ENCODE data around the gene BIN2. TPM values are rescaled to one million over a fixed set of nuclear protein-coding genes. Genes with fewer than 3 reads are reported as not detected.
"Not testable (repeated sequence)": the region's sequence is repeated elsewhere in the genome, so short reads cannot be mapped to it uniquely, and the experiment has no call there.

BIN2 gene
- total RNA-seq, 2 donors from 2014 or later = 4.6 to 11.9 TPM

DNA sequence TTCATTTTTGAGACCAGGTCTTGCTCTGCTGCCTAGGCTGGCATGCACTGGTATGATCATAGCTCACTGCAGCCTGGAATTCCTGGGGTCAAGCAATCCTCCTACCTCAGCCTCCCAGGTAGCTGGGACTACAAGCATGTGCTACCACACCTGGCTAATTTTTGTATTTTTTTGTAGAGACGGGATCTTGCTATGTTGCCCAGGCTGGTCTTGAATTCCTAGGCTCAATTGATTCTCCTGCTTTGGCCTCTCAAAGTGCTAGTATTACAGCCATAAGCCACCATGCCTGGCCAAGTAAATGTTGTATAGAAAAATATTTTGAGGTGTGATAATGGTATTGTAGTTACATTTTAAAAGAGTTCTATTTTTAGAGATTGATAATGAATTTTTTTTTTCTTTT is 12.6 kb downstream of the BIN2 start:
- Histone ChIP-seq H3K4me1 (ENCODE audit: control insufficient read depth in 1 of 2, low read depth in 2 of 2) (no peaks in the 10 kb centered on the region), H3K9me3 (no peaks in the 10 kb centered on the region), H3K27ac (no peak overlapping the region), H3K4me3 (no peak overlapping the region), H3K36me3 (no peaks in the 10 kb centered on the region), H3K27me3 (replicated peaks; ENCODE audit: insufficient read depth) (no peaks in the 10 kb centered on the region)
- ATAC-seq (ENCODE audit: insufficient number of reproducible peaks, low FRiP score, low read depth) = no peak
- TF ChIP-seq, protein P1, sequence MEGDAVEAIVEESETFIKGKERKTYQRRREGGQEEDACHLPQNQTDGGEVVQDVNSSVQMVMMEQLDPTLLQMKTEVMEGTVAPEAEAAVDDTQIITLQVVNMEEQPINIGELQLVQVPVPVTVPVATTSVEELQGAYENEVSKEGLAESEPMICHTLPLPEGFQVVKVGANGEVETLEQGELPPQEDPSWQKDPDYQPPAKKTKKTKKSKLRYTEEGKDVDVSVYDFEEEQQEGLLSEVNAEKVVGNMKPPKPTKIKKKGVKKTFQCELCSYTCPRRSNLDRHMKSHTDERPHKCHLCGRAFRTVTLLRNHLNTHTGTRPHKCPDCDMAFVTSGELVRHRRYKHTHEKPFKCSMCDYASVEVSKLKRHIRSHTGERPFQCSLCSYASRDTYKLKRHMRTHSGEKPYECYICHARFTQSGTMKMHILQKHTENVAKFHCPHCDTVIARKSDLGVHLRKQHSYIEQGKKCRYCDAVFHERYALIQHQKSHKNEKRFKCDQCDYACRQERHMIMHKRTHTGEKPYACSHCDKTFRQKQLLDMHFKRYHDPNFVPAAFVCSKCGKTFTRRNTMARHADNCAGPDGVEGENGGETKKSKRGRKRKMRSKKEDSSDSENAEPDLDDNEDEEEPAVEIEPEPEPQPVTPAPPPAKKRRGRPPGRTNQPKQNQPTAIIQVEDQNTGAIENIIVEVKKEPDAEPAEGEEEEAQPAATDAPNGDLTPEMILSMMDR (IDR thresholded peaks at IDR 0.05) = no peak
- DNase-seq (ENCODE audit: low spot score) = no peak

DNA sequence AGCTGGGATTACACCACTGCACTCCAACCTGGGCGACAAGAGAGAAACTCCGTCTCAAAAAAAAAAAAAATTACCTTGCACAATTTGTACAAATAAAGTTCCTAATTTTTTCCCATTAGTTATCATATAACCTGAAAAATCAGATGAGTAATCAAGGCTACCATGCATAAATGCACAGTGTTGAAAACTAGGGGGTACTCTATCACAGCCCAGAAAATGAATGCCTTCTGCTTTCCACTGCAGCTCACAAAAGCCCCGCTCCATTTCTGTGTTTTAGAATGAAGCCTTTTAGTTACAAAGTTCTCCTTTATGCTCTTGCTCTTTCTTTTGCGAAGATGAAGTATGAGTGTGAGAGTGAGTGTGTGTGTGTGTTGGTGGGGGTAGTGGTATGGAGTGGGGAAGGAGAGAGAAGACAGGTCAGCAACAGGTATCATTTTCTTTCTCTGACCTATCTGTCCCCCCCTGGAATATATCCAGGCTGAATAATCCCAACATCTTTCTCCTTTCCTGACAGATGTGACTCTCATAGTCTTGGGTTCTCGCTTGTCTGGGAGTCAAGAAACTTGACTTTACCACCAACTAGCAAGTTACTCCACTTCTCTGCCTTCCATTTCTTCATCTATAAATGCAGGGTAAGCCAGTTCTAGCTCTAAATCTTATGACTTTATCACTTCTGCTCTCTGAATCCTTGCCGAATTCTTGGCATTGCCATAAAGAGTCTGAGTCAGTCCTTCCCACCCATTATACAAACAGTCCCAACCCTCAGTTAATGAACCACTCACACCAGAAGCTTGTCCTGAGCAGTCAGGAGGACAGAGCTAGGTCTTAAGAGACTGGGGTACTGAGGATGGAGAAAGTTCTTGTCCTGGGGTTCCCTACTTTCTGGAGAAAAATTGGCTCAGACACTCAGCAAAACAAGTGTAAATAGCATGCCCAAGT is 16.1 kb downstream of the BIN2 start:
- Histone ChIP-seq H3K4me1 (ENCODE audit: control insufficient read depth in 1 of 2, low read depth in 2 of 2) (no peaks in the 10 kb centered on the region), H3K4me3 (no peak overlapping the region), H3K27ac (no peak overlapping the region), H3K27me3 (replicated peaks; ENCODE audit: insufficient read depth) (no peaks in the 10 kb centered on the region), H3K9me3 (no peaks in the 10 kb centered on the region), H3K36me3 (no peaks in the 10 kb centered on the region)
- no peak for DNase-seq (ENCODE audit: low spot score)
- ATAC-seq (ENCODE audit: insufficient number of reproducible peaks, low FRiP score, low read depth) = no peak
- TF ChIP-seq, protein P1 (IDR thresholded peaks at IDR 0.05) = no peak

- TF ChIP-seq, protein P1 (IDR thresholded peaks at IDR 0.05) = no peak
Observed at GRCh38 chr12:51306507-51306906, 17.5 kb downstream of the BIN2 start.

DNA sequence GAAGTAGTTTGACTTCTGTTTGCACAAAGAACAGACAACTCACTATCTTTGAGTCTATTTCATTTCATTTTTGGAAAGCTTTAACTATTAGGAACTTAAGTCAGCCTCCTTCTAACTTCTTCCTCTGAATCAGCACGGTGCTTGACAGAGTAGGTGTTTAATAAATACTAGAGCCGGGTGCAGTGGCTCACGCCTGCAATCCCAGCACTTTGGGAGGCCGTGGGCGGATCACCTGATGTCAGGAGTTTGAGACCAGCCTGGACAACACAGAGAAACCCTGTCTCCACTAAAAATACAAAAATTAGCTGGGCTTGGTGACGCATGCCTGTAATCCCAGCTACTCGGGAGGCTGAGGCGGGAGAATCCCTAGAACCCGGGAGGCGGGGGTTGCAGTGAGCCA is 23.2 kb downstream of the BIN2 start:
- H3K4me1 ChIP-seq (ENCODE audit: control insufficient read depth in 1 of 2, low read depth in 2 of 2); H3K27me3 ChIP-seq (replicated peaks; ENCODE audit: insufficient read depth); DNase-seq (ENCODE audit: low spot score); H3K4me3 ChIP-seq; H3K9me3 ChIP-seq; H3K27ac ChIP-seq; ATAC-seq (ENCODE audit: insufficient number of reproducible peaks, low FRiP score, low read depth); H3K36me3 ChIP-seq: not testable (repeated sequence)

More at GRCh38 chr12:51306507-51306906, 17.5 kb downstream of the BIN2 start:
- H3K36me3 ChIP-seq = no peaks in the 10 kb centered on the region
- DNase-seq (ENCODE audit: low spot score) (no peak), ATAC-seq (ENCODE audit: insufficient number of reproducible peaks, low FRiP score, low read depth) (no peak)
- no peaks in the 10 kb centered on the region for H3K9me3 ChIP-seq
- no peak overlapping the region for H3K27ac ChIP-seq
- no peaks in the 10 kb centered on the region for H3K4me1 ChIP-seq (ENCODE audit: control insufficient read depth in 1 of 2, low read depth in 2 of 2)
- H3K27me3 ChIP-seq (replicated peaks; ENCODE audit: insufficient read depth) = no peaks in the 10 kb centered on the region
- no peak overlapping the region for H3K4me3 ChIP-seq

GRCh38 chr12:51295651-51296050 is 28.3 kb downstream of the BIN2 start:
- TF ChIP-seq, protein P1 (IDR thresholded peaks at IDR 0.05) = no peak
- no peaks in the 10 kb centered on the region for H3K4me1 ChIP-seq (ENCODE audit: control insufficient read depth in 1 of 2, low read depth in 2 of 2)
- no peak overlapping the region for H3K4me3 ChIP-seq
- DNase-seq (ENCODE audit: low spot score) (no peak), ATAC-seq (ENCODE audit: insufficient number of reproducible peaks, low FRiP score, low read depth) (no peak)
- H3K36me3 ChIP-seq = no peaks in the 10 kb centered on the region
- no peaks in the 10 kb centered on the region for H3K27me3 ChIP-seq (replicated peaks; ENCODE audit: insufficient read depth)
- H3K9me3 ChIP-seq = no peaks in the 10 kb centered on the region
- H3K27ac ChIP-seq = no peak overlapping the region

DNA sequence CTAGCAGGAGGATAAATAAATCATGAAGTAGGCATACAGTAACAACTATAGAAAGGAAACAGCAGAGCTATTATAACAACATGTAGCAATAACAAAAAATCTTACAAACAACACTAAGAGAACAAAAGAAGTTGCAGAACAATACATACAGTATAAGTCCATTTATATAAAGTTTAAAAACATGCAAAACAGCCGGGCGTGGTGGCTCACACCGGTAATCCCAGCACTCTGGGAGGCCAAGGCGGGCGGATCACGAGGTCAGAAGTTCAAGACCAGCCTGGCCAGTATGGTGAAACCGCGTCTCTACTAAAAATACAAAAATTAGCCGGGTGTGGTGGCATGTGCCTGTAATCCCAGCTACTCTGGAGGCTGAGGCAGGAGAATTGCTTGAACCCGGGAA is 29.9 kb downstream of the BIN2 start:
- not testable (repeated sequence) for ATAC-seq (ENCODE audit: insufficient number of reproducible peaks, low FRiP score, low read depth); H3K27me3 ChIP-seq (replicated peaks; ENCODE audit: insufficient read depth); DNase-seq (ENCODE audit: low spot score); H3K4me1 ChIP-seq (ENCODE audit: control insufficient read depth in 1 of 2, low read depth in 2 of 2); H3K4me3 ChIP-seq; H3K9me3 ChIP-seq; H3K36me3 ChIP-seq; H3K27ac ChIP-seq

All from thoracic aorta (tissue), 2 donors.